Right lung (tissue), 5 donors: ENCODE measurements around the gene AMHR2. TPM values are rescaled to one million over a fixed set of nuclear protein-coding genes. Genes with fewer than 3 reads are reported as not detected.
A peak's percentile ranks its signal among the peaks of the same experiment; 100 is the strongest.
"Not testable (repeated sequence)": the region's sequence is repeated elsewhere in the genome, so short reads cannot be mapped to it uniquely, and the experiment has no call there.

Experiments used
- DNase-seq, 2 donors: peaks; one replicate each; pipeline ENCODE4 v3.0.0-alpha.2; 2013
- polyA plus RNA-seq, 5 donors: library from polyadenylated mRNA; unstranded; fragments of 120-200 nt; gene quantifications; one replicate each; pipeline versions ENCODE4 v1.2.1 to v1.2.3, GENCODE V29; 2013; ENCODE audit warnings: inconsistent platforms in 1 of 5, low replicate concordance in 1 of 5; ENCODE audit not compliant: insufficient read length in 5 of 5, insufficient read depth in 1 of 5

AMHR2 gene
- polyA plus RNA-seq, 5 donors: 1.4 to 2.6 (median 2.3) TPM

DNA sequence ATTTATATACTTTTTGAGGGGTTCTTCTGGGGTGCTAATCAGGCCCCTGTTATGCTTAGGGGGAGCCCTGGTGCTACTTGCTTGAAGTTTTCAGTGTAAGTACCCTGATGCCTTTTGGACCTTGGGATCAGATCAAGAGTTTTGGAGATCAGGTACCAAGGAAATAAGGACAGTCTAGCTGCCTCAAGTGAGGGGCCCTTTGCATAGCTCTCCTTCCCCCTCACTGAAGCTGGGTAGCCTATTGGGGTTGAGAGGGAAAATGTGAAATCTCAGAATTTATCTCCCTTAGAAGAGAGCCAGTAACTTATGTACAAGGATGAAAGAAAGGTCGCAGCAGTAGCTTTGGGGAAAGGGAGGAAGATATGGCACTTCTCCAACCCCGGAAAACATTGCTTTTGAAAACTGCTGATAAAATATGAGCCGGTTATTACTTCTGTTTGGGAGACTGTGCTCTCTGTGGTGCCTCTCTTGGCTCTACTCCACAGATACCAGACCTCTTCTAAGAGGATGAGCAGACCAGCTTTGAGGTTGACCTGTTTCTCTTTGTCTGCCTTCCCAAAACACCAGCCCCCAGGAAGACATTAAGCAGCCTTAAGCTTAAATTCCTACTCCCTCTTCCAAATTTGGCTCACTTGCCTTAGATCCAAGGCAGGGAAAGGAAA is 8.8 kb upstream of the AMHR2 start:
- no peak for DNase-seq

DNA sequence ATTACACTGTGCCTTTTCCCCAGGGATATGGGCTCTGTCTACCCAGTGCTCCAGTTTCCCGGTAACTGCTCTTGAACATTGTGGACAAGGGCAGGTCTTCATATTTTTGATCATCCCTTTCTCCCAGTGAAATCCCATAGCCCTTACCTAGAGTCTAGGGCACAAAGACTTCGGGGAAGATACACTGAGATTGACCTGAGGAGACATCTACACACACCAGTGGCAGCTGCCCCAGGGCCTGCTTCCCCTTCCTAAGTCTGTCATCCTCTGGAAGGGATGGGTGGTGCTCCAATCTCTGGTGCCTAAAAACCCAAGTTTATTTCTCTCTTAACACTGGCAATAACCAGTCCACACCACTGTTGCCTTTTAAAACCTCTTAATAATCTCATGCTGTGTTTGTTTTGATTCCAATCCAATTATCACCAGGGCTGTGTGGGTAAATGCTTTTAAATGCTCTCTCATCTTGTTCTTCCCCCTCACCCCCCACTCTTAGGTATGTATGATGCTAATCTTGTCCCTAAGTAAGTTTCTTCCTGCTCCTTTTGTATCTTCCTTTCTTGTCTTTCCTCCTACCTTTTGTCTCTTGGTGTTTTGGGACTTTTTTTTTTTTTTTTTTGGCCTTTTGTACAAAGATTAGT is 7.8 kb upstream of the AMHR2 start:
- DNase-seq: not testable (repeated sequence)

- DNase-seq: not testable (repeated sequence)
These were observed 6.3 kb upstream of the AMHR2 start for GRCh38 chr12:53417291-53417816.

DNA sequence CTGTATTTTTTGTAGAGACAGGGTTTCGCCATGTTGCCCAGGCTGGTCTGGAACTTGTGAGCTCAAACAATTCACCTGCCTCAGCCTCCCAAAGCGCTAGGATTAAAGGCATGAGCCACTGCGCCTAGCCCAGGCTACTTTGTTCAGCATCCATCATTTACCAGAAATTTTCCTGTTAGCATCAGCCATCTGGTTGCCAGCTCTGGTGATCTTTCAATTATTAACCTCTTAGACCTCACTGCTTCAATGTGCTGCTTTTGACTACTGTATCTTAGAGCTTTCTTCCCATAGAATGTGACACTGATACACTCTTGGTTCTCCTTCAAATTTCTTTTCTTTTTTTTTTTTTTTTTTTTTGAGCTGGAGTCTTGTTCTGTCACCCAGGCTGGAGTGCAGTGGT is 5.4 kb upstream of the AMHR2 start:
- no peak for DNase-seq

GRCh38 chr12:53419756-53420155 is 3.9 kb upstream of the AMHR2 start:
- no peak for DNase-seq

DNA sequence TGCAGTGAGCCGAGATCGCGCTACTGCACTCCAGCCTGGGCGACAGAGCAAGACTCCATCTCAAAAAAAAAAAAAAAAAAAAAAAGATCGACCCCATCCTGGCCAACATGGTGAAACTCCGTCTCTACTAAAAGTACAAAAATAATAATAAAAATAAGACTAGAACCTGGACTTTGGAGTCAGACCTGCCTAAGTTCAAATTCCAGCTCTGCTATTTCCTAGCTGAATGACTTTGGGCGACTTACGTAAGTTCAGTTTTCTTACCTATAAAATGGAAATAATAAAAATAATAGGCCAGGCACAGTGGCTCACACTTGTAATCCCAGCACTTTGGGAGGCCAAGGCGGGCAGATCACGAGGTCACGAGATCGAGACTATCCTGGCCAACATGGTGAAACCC is 1.4 kb upstream of the AMHR2 start:
- DNase-seq: not testable (repeated sequence)

- no peak for DNase-seq
These were observed 1.2 kb downstream of the AMHR2 start for GRCh38 chr12:53424626-53425514.

DNA sequence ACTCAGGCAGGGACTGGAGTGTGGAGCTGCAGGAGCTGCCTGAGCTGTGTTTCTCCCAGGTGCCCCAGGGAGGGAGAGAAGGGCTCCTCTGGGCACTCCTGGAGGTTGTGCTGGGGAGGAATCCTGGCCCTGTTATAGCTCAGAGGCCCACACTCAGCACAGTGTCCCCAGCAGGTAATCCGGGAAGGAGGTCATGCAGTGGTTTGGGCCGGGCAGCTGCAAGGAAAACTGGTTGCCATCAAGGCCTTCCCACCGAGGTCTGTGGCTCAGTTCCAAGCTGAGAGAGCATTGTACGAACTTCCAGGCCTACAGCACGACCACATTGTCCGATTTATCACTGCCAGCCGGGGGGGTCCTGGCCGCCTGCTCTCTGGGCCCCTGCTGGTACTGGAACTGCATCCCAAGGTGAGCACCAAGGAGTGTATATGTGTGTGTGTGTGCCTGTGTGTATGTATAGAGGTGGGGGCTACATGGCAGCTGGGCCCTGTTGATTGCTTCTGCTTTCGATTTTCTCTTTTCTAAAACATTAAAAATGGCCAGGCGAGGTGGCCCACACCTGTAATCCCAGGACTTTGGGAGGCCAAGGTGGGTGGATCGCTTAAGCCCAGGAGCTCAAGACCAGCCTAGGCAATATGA is 2.0 kb downstream of the AMHR2 start:
- no peak for DNase-seq

DNA sequence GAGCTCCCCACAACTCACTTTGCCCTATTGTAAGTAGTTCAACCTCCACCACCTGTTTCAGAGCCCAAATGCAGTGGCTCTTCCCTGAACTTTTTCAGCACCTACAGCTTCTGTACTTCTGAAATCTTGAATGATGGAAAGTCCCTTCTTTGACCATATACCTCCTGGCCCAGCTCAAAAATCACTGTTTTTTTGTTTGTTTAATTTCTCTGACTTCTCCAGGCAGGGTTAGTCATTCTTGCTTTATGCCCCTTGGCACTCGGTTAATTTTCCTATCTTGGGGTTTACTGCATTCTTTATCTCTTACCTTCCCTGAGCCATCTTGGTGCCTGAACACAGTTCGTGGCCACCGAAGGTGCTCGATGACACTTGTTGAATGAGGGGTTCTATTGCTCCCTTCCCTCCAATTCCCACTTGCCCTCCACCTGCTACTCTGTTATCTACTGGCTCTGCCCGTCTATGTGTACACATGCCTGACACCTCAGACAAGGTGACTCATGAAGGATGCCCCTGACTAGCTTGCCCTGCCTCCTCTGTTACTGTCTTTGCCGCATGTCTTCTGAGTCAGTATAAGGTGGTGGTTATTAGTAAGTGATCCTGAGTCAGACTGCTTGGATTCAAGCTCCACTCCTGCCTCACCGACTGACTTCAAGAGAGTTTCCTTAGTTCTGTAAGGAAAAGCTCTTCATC is 4.4 kb downstream of the AMHR2 start:
- DNase-seq: no peak

GRCh38 chr12:53428741-53429140 is 5.1 kb downstream of the AMHR2 start:
- DNase-seq: no peak

GRCh38 chr12:53430116-53430515 is 6.5 kb downstream of the AMHR2 start:
- DNase-seq: no peak

- no peak for DNase-seq
These were observed 7.5 kb downstream of the AMHR2 start for GRCh38 chr12:53431187-53431586.

- DNase-seq: not testable (repeated sequence)
These were observed 11.7 kb downstream of the AMHR2 start for GRCh38 chr12:53435326-53435725.

DNA sequence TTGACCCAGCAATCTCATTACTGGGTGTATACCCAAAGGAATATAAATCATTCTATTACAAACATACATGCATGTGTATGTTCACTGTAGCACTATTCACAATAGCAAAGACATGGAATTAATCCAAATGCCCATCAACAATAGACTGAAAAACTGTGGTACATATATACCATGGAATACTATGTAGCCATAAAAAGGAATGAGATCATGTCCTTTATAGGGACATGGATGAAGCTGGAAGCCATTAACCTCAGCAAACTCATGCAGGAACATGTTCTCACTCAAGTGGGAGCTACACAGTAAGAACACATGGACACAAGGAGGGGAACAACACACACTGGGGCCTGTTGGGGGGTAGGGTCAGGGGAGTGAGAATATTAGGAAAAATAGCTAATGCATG is 15.9 kb downstream of the AMHR2 start:
- DNase-seq: not testable (repeated sequence)

DNA sequence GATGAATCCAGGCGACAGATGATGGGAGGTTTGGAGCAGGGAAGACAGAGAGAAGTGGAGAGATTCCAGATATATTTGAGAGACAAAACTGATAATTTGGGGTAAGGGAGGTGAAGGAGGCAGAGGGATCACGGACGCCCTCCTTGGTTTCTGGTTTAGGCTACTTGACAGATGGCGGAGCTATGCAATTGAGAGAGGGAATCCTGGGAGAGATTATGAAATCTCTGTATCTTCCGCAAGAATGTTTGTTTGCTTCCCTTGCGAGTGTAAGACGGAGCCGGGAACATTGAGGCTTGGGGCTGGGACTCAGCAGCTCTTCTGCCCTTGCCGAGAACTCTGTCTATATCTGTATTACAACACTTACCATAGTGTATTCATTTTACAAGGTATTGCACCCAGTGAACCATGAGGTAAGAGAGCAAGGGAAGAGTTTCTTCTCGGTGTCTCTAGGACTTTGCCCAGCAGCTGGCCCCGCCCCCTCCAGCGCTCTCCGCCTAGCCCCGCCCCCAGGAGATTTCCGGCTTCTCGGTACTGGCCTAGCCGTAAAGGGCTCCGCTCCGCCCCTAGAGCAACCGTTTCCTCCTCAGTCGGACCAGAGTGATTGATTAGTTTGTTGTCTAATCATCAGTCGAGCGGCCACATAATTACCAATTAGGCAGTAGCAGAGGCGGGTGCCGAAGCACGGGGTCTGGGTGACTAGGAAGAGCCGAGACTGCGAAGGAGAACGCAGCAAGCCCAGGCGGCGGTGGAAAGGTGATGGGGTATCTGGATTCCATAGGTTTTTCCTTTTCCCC is 17.6 kb downstream of the AMHR2 start, which contains the start of gene PRR13:
Gene PRR13 (plus strand): TSS at position 695 of the 794 bp plus-strand sequence. CDS start 981 bp downstream, outside the sequence.
- DNase-seq: peak; percentile 97

DNA sequence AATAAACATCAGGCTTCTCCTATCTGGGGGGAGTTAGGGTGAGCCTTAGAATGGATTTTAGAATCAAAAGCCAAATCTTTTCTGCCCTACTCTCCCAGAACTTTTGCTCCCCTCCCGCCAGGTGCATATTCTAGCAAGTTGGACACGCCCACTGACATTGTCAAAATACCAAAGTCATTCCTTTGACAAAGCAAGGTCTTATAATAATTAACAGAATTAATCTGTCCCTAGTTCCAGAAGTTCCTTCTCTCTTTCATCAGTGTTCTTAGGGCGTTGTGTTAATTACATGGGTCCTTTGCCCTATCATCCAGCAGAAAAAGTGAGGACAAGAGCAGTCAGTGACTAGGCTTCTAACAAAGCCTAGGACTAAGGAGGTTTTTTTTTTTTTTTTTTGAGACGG is 20.3 kb downstream of the AMHR2 start:
- no peak for DNase-seq

GRCh38 chr12:53444593-53445325 is 21.1 kb downstream of the AMHR2 start:
- DNase-seq: not testable (repeated sequence)

- DNase-seq: no peak
These were observed 27.3 kb downstream of the AMHR2 start for GRCh38 chr12:53450936-53451335.

DNA sequence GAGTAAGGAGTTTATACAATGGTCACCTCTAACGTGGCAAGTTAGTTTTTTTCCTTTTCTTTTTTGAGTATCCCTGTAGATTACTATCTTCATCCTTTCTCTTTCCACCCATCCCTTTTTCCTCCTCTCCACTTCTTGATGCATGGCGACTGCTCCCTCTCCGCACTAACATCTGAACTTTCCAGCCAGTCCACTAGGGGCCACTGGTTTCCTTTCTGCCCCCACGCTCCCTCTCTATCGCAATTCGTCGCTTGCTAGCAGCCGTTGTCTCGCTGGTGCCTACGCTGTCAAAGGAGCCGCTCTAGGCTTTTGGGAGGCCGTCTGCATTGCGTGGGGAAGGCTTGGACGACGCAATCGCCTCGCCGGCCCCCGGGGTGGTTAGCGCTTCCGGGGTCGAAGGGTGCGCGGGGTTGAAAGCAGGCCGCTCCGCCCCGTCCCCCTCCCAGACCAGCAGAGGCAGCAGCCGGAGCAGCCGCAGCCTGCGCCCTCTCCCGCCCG is 28.1 kb downstream of the AMHR2 start, which contains the start of gene PCBP2:
Gene PCBP2 (plus strand): TSS at position 442 of the 498 bp plus-strand sequence. CDS start 2,699 bp downstream, outside the sequence.
- DNase-seq: peak; percentile 97 to 99
